Neural progenitor cell (in vitro differentiated cells): ENCODE measurements around the gene F8. TPM values are rescaled to one million over a fixed set of nuclear protein-coding genes. Genes with fewer than 3 reads are reported as not detected.
A peak's percentile ranks its signal among the peaks of the same experiment; 100 is the strongest.

Source experiments
- DNase-seq: peaks from one replicate; pipeline ENCODE4 v3.0.0-alpha.2; 2016; ENCODE audit warnings: low spot score
- H2AFZ ChIP-seq: fragments of 200-600 bp; sonication (generic); replicated peaks from 2 replicates; pipeline ENCODE4 v1.6.1; 2016; ENCODE audit warnings: antibody characterized with exemption
- H3F3A ChIP-seq: fragments of 200-600 bp; sonication (generic); 2 replicates; pipeline ENCODE4 v1.6.1; 2016; ENCODE audit warnings: antibody characterized with exemption, low read depth
- H3K27ac ChIP-seq: fragments of 200-600 bp; sonication (generic); 2 replicates; pipeline ENCODE4 v1.5.1; 2016; ENCODE audit warnings: mild to moderate bottlenecking
- H3K27me3 ChIP-seq: fragments of 200-600 bp; sonication (generic); 2 replicates; pipeline ENCODE4 v1.6.1; 2016; ENCODE audit warnings: mild to moderate bottlenecking, moderate library complexity
- H3K36me3 ChIP-seq: fragments of 200-600 bp; sonication (generic); 2 replicates; pipeline ENCODE4 v1.5.1; 2016
- H3K4me1 ChIP-seq: fragments of 200-600 bp; sonication (generic); 2 replicates; pipeline ENCODE4 v1.6.1; 2016; ENCODE audit warnings: mixed run types
- H3K4me2 ChIP-seq: fragments of 200-600 bp; sonication (generic); 2 replicates; pipeline ENCODE4 v1.6.1; 2016
- H3K4me3 ChIP-seq: fragments of 200-600 bp; sonication (generic); 2 replicates; pipeline ENCODE4 v1.5.1; 2016
- H3K79me2 ChIP-seq: fragments of 200-600 bp; sonication (generic); 2 replicates; pipeline ENCODE4 v1.6.1; 2016; ENCODE audit warnings: low read depth
- H3K9ac ChIP-seq: fragments of 200-600 bp; sonication (generic); 2 replicates; pipeline ENCODE4 v1.6.1; 2016
- H3K9me3 ChIP-seq: fragments of 200-600 bp; sonication (generic); 2 replicates; pipeline ENCODE4 v1.5.1; 2016; ENCODE audit warnings: low read depth
- H4K20me1 ChIP-seq: fragments of 200-600 bp; sonication (generic); 2 replicates; pipeline ENCODE4 v1.6.1; 2016; ENCODE audit warnings: low read depth
- H3K27ac Mint-ChIP-seq: 3 replicates; pipeline ENCODE4 v1.8.0; 2021; ENCODE audit warnings: mixed read lengths
- H3K27me3 Mint-ChIP-seq: 2 replicates; pipeline ENCODE4 v1.8.0; 2022; ENCODE audit warnings: low read depth, mild to moderate bottlenecking, inconsistent platforms, moderate library complexity, mixed read lengths; ENCODE audit not compliant: insufficient read depth
- H3K36me3 Mint-ChIP-seq: 3 replicates; pipeline ENCODE4 v1.8.0; 2021; ENCODE audit warnings: mixed read lengths
- H3K4me1 Mint-ChIP-seq: 3 replicates; pipeline ENCODE4 v1.8.0; 2021; ENCODE audit warnings: mixed read lengths
- H3K4me3 Mint-ChIP-seq: 3 replicates; pipeline ENCODE4 v1.8.0; 2021; ENCODE audit warnings: mild to moderate bottlenecking, moderate library complexity, mixed read lengths
- H3K9me3 Mint-ChIP-seq: 3 replicates; pipeline ENCODE4 v1.8.0; 2020; ENCODE audit warnings: mixed read lengths
- EZH2 ChIP-seq: fragments of 200-600 bp; sonication (generic); IDR thresholded peaks from 2 replicates; pipeline ENCODE4 v1.6.1; 2017; ENCODE audit warnings: antibody characterized with exemption, mild to moderate bottlenecking, moderate library complexity
- EZH2phosphoT487 ChIP-seq: fragments of 200-600 bp; sonication (generic); IDR thresholded peaks from 2 replicates; pipeline ENCODE4 v1.6.1; 2017; ENCODE audit warnings: antibody characterized with exemption
- total RNA-seq: library from RNA; depleted of rRNA; stranded (reverse); fragments of >200 nt; gene quantifications from 2 replicates; pipeline ENCODE4 v1.2.3, GENCODE V29; 2015; ENCODE audit warnings: low replicate concordance
- TF ChIP-seq, protein P1 (sequence below): fragments of 200-600 bp; sonication (generic); IDR thresholded peaks from 2 replicates; pipeline ENCODE4 v1.5.1; 2017; ENCODE audit warnings: antibody characterized with exemption, mild to moderate bottlenecking

Gene F8
- total RNA-seq, 1 donor from 2014 or later: 4.8 TPM

GRCh38 chrX:155056877-155057792 is 34.6 kb upstream of the F8 start:
- no peaks in the 10 kb centered on the region for H3K79me2 ChIP-seq
- no peak overlapping the region for H3K4me3 ChIP-seq
- no peaks in the 10 kb centered on the region for H3K4me1 ChIP-seq
- no peak overlapping the region for H3K27ac ChIP-seq
- no peaks in the 10 kb centered on the region for H3K4me1 Mint-ChIP-seq
- no peak overlapping the region for H3K27ac Mint-ChIP-seq
- no peaks in the 10 kb centered on the region for H3K36me3 Mint-ChIP-seq
- peaks cover 4% of the 10 kb centered on the region for H3K9me3 Mint-ChIP-seq
- no peak overlapping the region for H3K9ac ChIP-seq
- no peaks in the 10 kb centered on the region for H3K27me3 ChIP-seq
- no peaks in the 10 kb centered on the region for H4K20me1 ChIP-seq
- no peaks in the 10 kb centered on the region for H3K9me3 ChIP-seq
- no peaks in the 10 kb centered on the region for H3F3A ChIP-seq
- peak; percentile 74 for DNase-seq
- no peak overlapping the region for H3K4me3 Mint-ChIP-seq
- H3K4me2 ChIP-seq: peak overlapping the region; percentile 59
- H2AFZ ChIP-seq: no peak overlapping the region
- H3K36me3 ChIP-seq: no peaks in the 10 kb centered on the region
- TF ChIP-seq, protein P1, sequence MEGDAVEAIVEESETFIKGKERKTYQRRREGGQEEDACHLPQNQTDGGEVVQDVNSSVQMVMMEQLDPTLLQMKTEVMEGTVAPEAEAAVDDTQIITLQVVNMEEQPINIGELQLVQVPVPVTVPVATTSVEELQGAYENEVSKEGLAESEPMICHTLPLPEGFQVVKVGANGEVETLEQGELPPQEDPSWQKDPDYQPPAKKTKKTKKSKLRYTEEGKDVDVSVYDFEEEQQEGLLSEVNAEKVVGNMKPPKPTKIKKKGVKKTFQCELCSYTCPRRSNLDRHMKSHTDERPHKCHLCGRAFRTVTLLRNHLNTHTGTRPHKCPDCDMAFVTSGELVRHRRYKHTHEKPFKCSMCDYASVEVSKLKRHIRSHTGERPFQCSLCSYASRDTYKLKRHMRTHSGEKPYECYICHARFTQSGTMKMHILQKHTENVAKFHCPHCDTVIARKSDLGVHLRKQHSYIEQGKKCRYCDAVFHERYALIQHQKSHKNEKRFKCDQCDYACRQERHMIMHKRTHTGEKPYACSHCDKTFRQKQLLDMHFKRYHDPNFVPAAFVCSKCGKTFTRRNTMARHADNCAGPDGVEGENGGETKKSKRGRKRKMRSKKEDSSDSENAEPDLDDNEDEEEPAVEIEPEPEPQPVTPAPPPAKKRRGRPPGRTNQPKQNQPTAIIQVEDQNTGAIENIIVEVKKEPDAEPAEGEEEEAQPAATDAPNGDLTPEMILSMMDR: peak; percentile 72
- no peak for TF ChIP-seq EZH2phosphoT487
- no peaks in the 10 kb centered on the region for H3K27me3 Mint-ChIP-seq

DNA sequence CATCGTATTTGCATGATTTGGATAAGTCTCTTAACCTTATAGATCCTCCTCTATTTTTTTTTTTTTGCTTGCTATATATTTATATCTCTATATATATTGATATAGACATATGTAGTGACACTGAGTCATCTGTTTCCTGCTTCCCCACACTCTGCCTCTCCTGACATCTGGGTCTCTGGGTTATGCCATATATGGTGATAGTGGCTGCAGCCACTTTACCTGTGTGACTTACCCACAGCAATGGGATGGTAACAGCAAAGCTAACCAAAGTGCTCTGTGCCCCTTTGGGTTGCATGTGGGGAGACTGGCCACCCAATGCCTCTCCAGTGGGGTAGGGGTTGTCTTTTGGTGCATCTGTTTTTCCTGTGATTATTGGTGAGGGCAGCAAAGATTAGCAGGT is 33.9 kb upstream of the F8 start:
- H3K9me3 Mint-ChIP-seq: peaks cover 4% of the 10 kb centered on the region
- Histone ChIP-seq H3K9ac (no peak overlapping the region), H3K79me2 (no peaks in the 10 kb centered on the region), H3K9me3 (no peaks in the 10 kb centered on the region), H3K27me3 (no peaks in the 10 kb centered on the region), H2AFZ (no peak overlapping the region), H4K20me1 (no peaks in the 10 kb centered on the region), H3F3A (no peaks in the 10 kb centered on the region), H3K4me1 (no peaks in the 10 kb centered on the region), H3K36me3 (no peaks in the 10 kb centered on the region), H3K27ac (no peak overlapping the region), H3K4me2 (no peak overlapping the region), H3K4me3 (no peak overlapping the region)
- DNase-seq: no peak
- peaks cover 2% of the 10 kb centered on the region for H3K27me3 Mint-ChIP-seq
- no peak overlapping the region for H3K27ac Mint-ChIP-seq
- no peak overlapping the region for H3K4me3 Mint-ChIP-seq
- TF ChIP-seq EZH2phosphoT487 (no peak), EZH2 (no peak)
- TF ChIP-seq, protein P1: no peak
- peaks cover 1% of the 10 kb centered on the region for H3K36me3 Mint-ChIP-seq
- H3K4me1 Mint-ChIP-seq: no peaks in the 10 kb centered on the region

GRCh38 chrX:155055494-155055893 is 33.0 kb upstream of the F8 start:
- Histone ChIP-seq H3K9me3 (no peaks in the 10 kb centered on the region), H3K9ac (no peak overlapping the region), H3K79me2 (no peaks in the 10 kb centered on the region), H3F3A (no peaks in the 10 kb centered on the region), H3K36me3 (no peaks in the 10 kb centered on the region), H3K4me1 (no peaks in the 10 kb centered on the region), H3K27me3 (no peaks in the 10 kb centered on the region), H3K4me2 (no peak overlapping the region), H3K4me3 (no peak overlapping the region), H2AFZ (no peak overlapping the region), H4K20me1 (no peaks in the 10 kb centered on the region), H3K27ac (no peak overlapping the region)
- no peak overlapping the region for H3K4me3 Mint-ChIP-seq
- H3K4me1 Mint-ChIP-seq: no peaks in the 10 kb centered on the region
- TF ChIP-seq EZH2phosphoT487 (no peak), EZH2 (no peak)
- TF ChIP-seq, protein P1: no peak
- H3K9me3 Mint-ChIP-seq: peaks cover 4% of the 10 kb centered on the region
- H3K27me3 Mint-ChIP-seq: peaks cover 2% of the 10 kb centered on the region
- H3K27ac Mint-ChIP-seq: no peak overlapping the region
- H3K36me3 Mint-ChIP-seq: peaks cover 2% of the 10 kb centered on the region
- no peak for DNase-seq
